ENCODE data around the gene MILR1. TPM values are rescaled to one million over a fixed set of nuclear protein-coding genes. Genes with fewer than 3 reads are reported as not detected.
A peak's percentile ranks its signal among the peaks of the same experiment; 100 is the strongest.

The MILR1 gene
- total and polyA plus RNA-seq, 4 donors, result 1.2 to 3.8 (median 1.9) TPM

DNA sequence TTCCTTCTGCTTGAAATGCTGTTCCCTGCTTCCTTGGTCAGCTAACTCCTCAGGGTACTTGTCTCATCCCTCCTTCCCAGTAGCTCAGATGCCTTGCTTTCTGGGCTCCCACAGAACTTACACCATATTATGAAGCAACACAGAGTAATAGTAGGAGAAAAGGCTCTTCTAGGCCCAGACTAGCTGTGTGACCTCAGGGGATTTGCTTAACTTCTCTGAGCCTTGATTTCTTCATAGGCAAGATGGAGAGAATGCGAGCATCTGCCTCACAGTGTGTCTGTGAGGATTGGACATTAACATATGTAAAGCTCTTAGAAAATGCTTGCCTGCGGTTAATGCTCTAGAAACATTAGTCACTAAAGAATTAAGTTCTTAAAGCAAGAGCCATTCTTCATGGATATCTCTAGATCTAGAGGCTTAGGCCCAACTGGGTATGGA lies 36.0 kb upstream of the MILR1 start:
- DNase-seq (ENCODE audit: low spot score), result no peak
- H3K4me3 ChIP-seq (ENCODE audit: low read depth in 1 of 3, low read length in 3 of 3), result no peak overlapping the region
- no peaks in the 10 kb centered on the region for H3K9me3 ChIP-seq (ENCODE audit: control insufficient read depth in 4 of 4, low read length in 3 of 4)
- TF ChIP-seq EGR1 (IDR thresholded peaks at IDR 0.05; ENCODE audit: low read depth in 2 of 2) (no peak), GABPA (IDR thresholded peaks at IDR 0.05 in 1 of 2, conservative IDR thresholded peaks at IDR 0.05 in 1 of 2) (no peak), RXRA (IDR thresholded peaks at IDR 0.05) (no peak), YY1 (IDR thresholded peaks at IDR 0.05) (no peak), HNF4G (IDR thresholded peaks at IDR 0.05) (no peak)
- TF ChIP-seq, protein P1, sequence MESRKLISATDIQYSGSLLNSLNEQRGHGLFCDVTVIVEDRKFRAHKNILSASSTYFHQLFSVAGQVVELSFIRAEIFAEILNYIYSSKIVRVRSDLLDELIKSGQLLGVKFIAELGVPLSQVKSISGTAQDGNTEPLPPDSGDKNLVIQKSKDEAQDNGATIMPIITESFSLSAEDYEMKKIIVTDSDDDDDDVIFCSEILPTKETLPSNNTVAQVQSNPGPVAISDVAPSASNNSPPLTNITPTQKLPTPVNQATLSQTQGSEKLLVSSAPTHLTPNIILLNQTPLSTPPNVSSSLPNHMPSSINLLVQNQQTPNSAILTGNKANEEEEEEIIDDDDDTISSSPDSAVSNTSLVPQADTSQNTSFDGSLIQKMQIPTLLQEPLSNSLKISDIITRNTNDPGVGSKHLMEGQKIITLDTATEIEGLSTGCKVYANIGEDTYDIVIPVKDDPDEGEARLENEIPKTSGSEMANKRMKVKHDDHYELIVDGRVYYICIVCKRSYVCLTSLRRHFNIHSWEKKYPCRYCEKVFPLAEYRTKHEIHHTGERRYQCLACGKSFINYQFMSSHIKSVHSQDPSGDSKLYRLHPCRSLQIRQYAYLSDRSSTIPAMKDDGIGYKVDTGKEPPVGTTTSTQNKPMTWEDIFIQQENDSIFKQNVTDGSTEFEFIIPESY (IDR thresholded peaks at IDR 0.05), result no peak
- TF ChIP-seq, protein P2, sequence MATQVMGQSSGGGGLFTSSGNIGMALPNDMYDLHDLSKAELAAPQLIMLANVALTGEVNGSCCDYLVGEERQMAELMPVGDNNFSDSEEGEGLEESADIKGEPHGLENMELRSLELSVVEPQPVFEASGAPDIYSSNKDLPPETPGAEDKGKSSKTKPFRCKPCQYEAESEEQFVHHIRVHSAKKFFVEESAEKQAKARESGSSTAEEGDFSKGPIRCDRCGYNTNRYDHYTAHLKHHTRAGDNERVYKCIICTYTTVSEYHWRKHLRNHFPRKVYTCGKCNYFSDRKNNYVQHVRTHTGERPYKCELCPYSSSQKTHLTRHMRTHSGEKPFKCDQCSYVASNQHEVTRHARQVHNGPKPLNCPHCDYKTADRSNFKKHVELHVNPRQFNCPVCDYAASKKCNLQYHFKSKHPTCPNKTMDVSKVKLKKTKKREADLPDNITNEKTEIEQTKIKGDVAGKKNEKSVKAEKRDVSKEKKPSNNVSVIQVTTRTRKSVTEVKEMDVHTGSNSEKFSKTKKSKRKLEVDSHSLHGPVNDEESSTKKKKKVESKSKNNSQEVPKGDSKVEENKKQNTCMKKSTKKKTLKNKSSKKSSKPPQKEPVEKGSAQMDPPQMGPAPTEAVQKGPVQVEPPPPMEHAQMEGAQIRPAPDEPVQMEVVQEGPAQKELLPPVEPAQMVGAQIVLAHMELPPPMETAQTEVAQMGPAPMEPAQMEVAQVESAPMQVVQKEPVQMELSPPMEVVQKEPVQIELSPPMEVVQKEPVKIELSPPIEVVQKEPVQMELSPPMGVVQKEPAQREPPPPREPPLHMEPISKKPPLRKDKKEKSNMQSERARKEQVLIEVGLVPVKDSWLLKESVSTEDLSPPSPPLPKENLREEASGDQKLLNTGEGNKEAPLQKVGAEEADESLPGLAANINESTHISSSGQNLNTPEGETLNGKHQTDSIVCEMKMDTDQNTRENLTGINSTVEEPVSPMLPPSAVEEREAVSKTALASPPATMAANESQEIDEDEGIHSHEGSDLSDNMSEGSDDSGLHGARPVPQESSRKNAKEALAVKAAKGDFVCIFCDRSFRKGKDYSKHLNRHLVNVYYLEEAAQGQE (IDR thresholded peaks at IDR 0.05), result no peak
- TF ChIP-seq, protein P3, sequence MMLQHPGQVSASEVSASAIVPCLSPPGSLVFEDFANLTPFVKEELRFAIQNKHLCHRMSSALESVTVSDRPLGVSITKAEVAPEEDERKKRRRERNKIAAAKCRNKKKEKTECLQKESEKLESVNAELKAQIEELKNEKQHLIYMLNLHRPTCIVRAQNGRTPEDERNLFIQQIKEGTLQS (IDR thresholded peaks at IDR 0.05), result no peak
- H3K27me3 ChIP-seq (ENCODE audit: control insufficient read depth in 4 of 4, insufficient read depth in 4 of 4, low read length in 3 of 4), result no peaks in the 10 kb centered on the region
- peak overlapping the region in 1 of 2 donors; percentile 37 for H3K27ac ChIP-seq (ENCODE audit: low read depth in 1 of 2, low read length in 2 of 2)
- 90% methylated on average over 2 of the region's 2 CpGs for WGBS
- no peaks in the 10 kb centered on the region for H3K36me3 ChIP-seq (ENCODE audit: control insufficient read depth in 4 of 4, insufficient read depth in 3 of 4, low read depth in 1 of 4, low read length in 3 of 4)
- no peak overlapping the region for H3K9ac ChIP-seq (ENCODE audit: low read depth in 1 of 2, low read length in 2 of 2)
- no peaks in the 10 kb centered on the region for H3K4me1 ChIP-seq (ENCODE audit: control insufficient read depth in 4 of 4, insufficient read depth in 4 of 4, low read length in 3 of 4)

DNA sequence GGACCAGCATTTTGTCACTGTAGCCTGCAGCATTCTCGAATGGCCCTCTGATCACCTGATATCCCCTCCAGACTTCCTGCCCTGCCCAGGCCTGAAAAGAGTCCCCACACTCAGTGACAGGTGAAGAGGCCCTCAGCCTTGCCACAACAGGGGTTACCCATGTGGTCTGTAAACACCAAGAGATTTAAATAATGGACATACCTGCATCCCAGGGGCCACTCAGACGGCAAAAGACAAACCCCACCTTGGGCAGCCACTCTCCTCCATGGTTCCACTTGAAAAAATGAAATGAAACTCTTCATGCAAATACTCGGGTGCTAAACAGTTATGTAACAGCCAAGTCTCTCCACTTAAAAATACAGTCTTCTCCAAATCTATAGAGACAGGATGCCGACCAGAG lies 35.4 kb upstream of the MILR1 start:
- no peak overlapping the region for H3K27ac ChIP-seq (ENCODE audit: low read depth in 1 of 2, low read length in 2 of 2)

More for the DNA sequence above, 35.4 kb upstream of the MILR1 start:
- no peaks in the 10 kb centered on the region for H3K9me3 ChIP-seq (ENCODE audit: control insufficient read depth in 4 of 4, low read length in 3 of 4)
- 68% methylated on average over 4 of the region's 4 CpGs for WGBS
- no peak for DNase-seq (ENCODE audit: low spot score)
- no peaks in the 10 kb centered on the region for H3K4me1 ChIP-seq (ENCODE audit: control insufficient read depth in 4 of 4, insufficient read depth in 4 of 4, low read length in 3 of 4)
- no peaks in the 10 kb centered on the region for H3K27me3 ChIP-seq (ENCODE audit: control insufficient read depth in 4 of 4, insufficient read depth in 4 of 4, low read length in 3 of 4)
- H3K9ac ChIP-seq (ENCODE audit: low read depth in 1 of 2, low read length in 2 of 2), result no peak overlapping the region
- no peak overlapping the region for H3K4me3 ChIP-seq (ENCODE audit: low read depth in 1 of 3, low read length in 3 of 3)
- TF ChIP-seq HNF4A (conservative IDR thresholded peaks at IDR 0.05) (no peak), RXRA (IDR thresholded peaks at IDR 0.05) (no peak), NR2F2 (IDR thresholded peaks at IDR 0.05) (no peak), FOXA1 (IDR thresholded peaks at IDR 0.05) (no peak), RAD21 (IDR thresholded peaks at IDR 0.05) (no peak), FOXA2 (IDR thresholded peaks at IDR 0.05) (no peak), GABPA (IDR thresholded peaks at IDR 0.05 in 1 of 2, conservative IDR thresholded peaks at IDR 0.05 in 1 of 2) (no peak), SP1 (IDR thresholded peaks at IDR 0.05) (no peak), HNF4G (IDR thresholded peaks at IDR 0.05) (no peak), YY1 (IDR thresholded peaks at IDR 0.05) (no peak), TAF1 (conservative IDR thresholded peaks at IDR 0.05) (no peak), JUND (IDR thresholded peaks at IDR 0.05) (no peak), EGR1 (IDR thresholded peaks at IDR 0.05; ENCODE audit: low read depth in 2 of 2) (no peak)
- TF ChIP-seq, protein P4, sequence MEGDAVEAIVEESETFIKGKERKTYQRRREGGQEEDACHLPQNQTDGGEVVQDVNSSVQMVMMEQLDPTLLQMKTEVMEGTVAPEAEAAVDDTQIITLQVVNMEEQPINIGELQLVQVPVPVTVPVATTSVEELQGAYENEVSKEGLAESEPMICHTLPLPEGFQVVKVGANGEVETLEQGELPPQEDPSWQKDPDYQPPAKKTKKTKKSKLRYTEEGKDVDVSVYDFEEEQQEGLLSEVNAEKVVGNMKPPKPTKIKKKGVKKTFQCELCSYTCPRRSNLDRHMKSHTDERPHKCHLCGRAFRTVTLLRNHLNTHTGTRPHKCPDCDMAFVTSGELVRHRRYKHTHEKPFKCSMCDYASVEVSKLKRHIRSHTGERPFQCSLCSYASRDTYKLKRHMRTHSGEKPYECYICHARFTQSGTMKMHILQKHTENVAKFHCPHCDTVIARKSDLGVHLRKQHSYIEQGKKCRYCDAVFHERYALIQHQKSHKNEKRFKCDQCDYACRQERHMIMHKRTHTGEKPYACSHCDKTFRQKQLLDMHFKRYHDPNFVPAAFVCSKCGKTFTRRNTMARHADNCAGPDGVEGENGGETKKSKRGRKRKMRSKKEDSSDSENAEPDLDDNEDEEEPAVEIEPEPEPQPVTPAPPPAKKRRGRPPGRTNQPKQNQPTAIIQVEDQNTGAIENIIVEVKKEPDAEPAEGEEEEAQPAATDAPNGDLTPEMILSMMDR (IDR thresholded peaks at IDR 0.05; ENCODE audit: low read depth, low read length, missing input control), result no peak
- TF ChIP-seq, protein P3 (IDR thresholded peaks at IDR 0.05), result no peak
- TF ChIP-seq, protein P2 (IDR thresholded peaks at IDR 0.05), result no peak
- TF ChIP-seq, protein P1 (IDR thresholded peaks at IDR 0.05), result no peak
- TF ChIP-seq, protein P5, sequence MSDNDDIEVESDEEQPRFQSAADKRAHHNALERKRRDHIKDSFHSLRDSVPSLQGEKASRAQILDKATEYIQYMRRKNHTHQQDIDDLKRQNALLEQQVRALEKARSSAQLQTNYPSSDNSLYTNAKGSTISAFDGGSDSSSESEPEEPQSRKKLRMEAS (IDR thresholded peaks at IDR 0.05), result no peak
- H3K36me3 ChIP-seq (ENCODE audit: control insufficient read depth in 4 of 4, insufficient read depth in 3 of 4, low read depth in 1 of 4, low read length in 3 of 4), result no peaks in the 10 kb centered on the region

Data from liver (tissue), 9 donors.